Left renal cortex interstitium (tissue), 4 donors: Measurements from ENCODE around the gene TBX20. TPM values are rescaled to one million over a fixed set of nuclear protein-coding genes. Genes with fewer than 3 reads are reported as not detected.
"Not testable (repeated sequence)": the region's sequence is repeated elsewhere in the genome, so short reads cannot be mapped to it uniquely, and the experiment has no call there.

Source experiments
- DNase-seq, 4 donors: peaks; one replicate each; pipeline ENCODE4 v3.0.0-alpha.2; 2013; ENCODE audit warnings: low read depth in 4 of 4, low spot score in 2 of 4, missing footprints in 1 of 4
- polyA plus RNA-seq, 4 donors: library from polyadenylated mRNA; unstranded; fragments of 120-200 nt; gene quantifications; one replicate each; pipeline ENCODE4 v1.2.1, GENCODE V29; 2013; ENCODE audit not compliant: insufficient read length in 4 of 4

Gene TBX20
- polyA plus RNA-seq, 4 donors, result not detected

- DNase-seq, result no peak
Measured at GRCh38 chr7:35255443-35256255, 1.7 kb upstream of the TBX20 start.

GRCh38 chr7:35254496-35255442, 869 bp upstream of the TBX20 start:
- no peak for DNase-seq

GRCh38 chr7:35253460-35253709, 515 bp downstream of the TBX20 start:
- no peak for DNase-seq

GRCh38 chr7:35252612-35253459, 1.1 kb downstream of the TBX20 start:
- DNase-seq, result no peak

GRCh38 chr7:35251606-35252310, 2.1 kb downstream of the TBX20 start:
- DNase-seq, result no peak

DNA sequence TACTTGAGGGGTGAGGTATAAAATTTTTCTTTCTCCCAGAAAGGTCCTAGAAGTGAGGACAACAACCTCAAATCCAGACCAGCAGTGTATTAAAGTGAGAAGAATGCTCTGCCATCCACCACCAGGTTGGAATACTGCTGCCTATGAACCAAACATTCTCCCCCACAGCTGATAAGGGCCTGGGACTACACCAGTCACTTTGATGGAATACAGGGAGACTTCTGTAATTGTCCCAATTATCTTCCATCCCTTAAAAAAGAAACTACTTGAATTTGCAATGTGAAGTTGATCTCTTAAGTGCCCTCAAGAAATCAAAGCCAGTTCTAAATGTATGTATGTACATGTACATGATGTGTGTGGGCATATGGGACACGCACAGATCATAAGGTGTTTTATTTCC, 3.0 kb downstream of the TBX20 start:
- DNase-seq, result no peak

DNA sequence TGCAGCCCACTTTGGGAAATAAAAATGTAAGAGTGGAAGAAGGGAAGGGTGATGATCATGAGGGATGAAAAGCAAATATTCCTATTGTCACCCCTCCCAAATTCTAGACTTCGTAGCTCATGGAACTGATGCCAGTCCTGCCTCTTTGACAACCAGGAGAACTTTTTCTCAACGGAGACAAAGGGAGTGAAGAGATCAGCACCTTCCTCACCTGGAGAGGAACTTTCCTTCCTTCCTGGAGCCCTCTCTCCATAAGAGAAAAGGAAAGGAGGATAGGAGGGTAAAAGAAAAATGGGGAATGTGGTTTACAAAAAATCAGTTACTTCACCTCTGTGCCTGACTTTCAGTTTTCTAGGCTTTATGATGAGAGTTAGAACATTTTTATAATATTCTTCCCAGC, 3.4 kb downstream of the TBX20 start:
- no peak for DNase-seq

DNA sequence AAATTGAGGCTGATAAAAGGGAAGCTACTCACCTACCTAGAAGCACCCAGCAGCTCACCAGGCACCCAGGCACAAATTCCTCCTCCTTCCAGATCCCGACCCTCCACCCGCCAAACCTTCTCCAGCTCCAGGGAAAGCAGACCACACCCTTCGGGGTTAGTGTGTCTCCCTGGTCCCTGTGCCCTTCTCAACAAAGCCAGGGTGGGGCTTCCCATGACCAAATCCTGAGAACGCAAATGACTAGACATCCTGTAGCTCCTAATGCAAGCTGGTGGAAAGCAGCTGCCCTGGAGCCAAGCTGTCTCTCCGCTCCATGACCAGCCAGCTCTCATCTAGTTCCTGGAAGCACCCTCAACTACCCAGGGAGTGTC, 4.4 kb downstream of the TBX20 start:
- no peak for DNase-seq

GRCh38 chr7:35248576-35249536, 5.0 kb downstream of the TBX20 start:
- DNase-seq, result no peak

- DNase-seq, result no peak
Measured at GRCh38 chr7:35246819-35247218, 7.1 kb downstream of the TBX20 start.

DNA sequence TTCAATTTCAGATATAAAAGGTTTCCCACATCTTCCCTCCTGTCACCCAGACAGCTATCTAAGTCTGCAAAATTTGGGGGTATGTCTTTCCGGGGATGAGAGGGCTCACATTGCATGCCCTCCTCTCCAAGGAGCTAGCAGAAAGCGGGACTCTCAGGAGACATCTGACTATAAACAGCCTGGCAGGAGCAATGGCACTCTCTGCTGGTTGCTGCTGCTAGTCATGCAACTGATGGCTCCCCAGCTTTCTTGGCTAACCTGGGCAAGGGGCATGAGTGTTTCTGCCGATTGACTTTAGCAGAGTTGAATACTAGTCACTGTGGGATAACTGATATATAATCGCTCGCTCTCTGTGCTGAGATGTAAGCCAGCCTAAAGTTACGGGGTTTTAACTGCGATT, 12.0 kb downstream of the TBX20 start:
- DNase-seq, result no peak

- no peak for DNase-seq
Measured at GRCh38 chr7:35241436-35241835, 12.5 kb downstream of the TBX20 start.

GRCh38 chr7:35241008-35241407, 12.9 kb downstream of the TBX20 start:
- DNase-seq, result not testable (repeated sequence)

- DNase-seq, result not testable (repeated sequence)
Measured at GRCh38 chr7:35238456-35238855, 15.4 kb downstream of the TBX20 start.

DNA sequence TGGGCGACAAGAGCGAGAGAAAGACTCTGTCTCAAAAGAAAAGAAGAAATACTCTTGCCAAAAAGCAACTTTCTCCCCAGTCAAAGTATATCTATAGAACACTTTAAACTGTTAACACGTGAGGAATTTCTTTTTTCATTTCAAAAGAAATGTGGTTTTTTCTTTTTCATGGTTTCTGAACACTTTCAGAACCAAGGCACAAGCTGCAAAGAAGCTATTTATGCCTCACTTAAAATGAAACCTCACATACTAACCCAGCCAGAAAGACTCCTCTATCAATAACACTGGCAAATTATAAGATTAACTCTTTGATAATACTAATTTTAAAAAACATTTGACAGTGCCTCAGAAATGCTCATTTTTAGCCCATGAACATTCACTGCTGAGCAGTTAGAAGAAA, 20.9 kb downstream of the TBX20 start:
- no peak for DNase-seq

DNA sequence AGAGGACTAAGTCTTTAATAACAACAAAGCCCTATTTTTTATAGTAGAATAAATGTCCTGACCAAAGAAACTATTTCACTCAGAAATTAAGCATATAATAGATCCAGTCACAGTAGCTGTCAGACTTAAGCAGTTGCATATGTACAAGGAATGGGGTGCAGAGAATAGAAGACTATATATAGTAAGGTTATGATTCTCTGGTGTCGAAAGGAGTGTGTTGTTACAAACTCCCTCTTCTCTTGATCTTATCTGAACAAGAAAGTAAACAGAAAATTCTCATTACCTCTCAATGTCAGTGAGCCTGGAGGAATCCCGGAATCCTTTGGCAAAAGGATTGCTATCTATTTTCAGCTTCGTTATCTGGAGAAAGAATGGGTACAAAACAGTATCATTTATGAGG, 22.7 kb downstream of the TBX20 start:
- not testable (repeated sequence) for DNase-seq

- not testable (repeated sequence) for DNase-seq
Measured at GRCh38 chr7:35229116-35229780, 24.7 kb downstream of the TBX20 start.

- DNase-seq, result not testable (repeated sequence)
Measured at GRCh38 chr7:35228496-35229051, 25.3 kb downstream of the TBX20 start.
